PC-9 (cell line): ENCODE results near the gene EFCAB11. TPM values are rescaled to one million over a fixed set of nuclear protein-coding genes. Genes with fewer than 3 reads are reported as not detected.

ENCODE experiments used
- BruUV-seq: library from RNA; stranded (reverse); fragments of 400-500 nt; replicated peaks from 2 replicates; lab custom pipeline; 2021; lab: Mats Ljungman, UMichigan
- CTCF ChIA-PET: fragments of 300-600 bp; sonication (Branson Sonifier 250); formaldehyde crosslinking; loops from one replicate; lab custom pipeline; 2022; ENCODE audit warnings: antibody characterized with exemption; lab: Charles Lee
- POLR2A ChIA-PET: fragments of 300-600 bp; sonication (Branson Sonifier 250); formaldehyde crosslinking; loops from one replicate; lab custom pipeline; 2022; ENCODE audit warnings: antibody characterized with exemption; ENCODE audit not compliant: unreplicated experiment; lab: Charles Lee
- DNase-seq, 2 experiments: peaks; one replicate each; pipeline versions ENCODE4 v3.0.0 to v3.0.0-alpha.2; 2015 to 2022; ENCODE audit warnings: mixed read lengths in 1 of 2
- H2AFZ ChIP-seq: fragments of 200-600 bp; sonication (generic); 2 replicates; pipeline ENCODE4 v1.8.1; 2017; ENCODE audit warnings: antibody characterized with exemption
- H3F3A ChIP-seq: fragments of 200-600 bp; sonication (generic); 2 replicates; pipeline ENCODE4 v1.8.1; 2017; ENCODE audit warnings: antibody characterized with exemption, mild to moderate bottlenecking, low read depth; ENCODE audit not compliant: insufficient read depth
- H3K27ac ChIP-seq: fragments of 200-600 bp; sonication (generic); 2 replicates; pipeline ENCODE4 v1.6.1; 2016; ENCODE audit warnings: mixed run types
- H3K27me3 ChIP-seq: fragments of 200-600 bp; sonication (generic); 2 replicates; pipeline ENCODE4 v1.6.1; 2016; ENCODE audit warnings: low read depth, mixed run types; ENCODE audit not compliant: insufficient read depth
- H3K36me3 ChIP-seq: fragments of 200-600 bp; sonication (generic); 2 replicates; pipeline ENCODE4 v1.6.1; 2016; ENCODE audit warnings: low read depth, mixed run types
- H3K4me1 ChIP-seq: fragments of 200-600 bp; sonication (generic); replicated peaks from 2 replicates; pipeline ENCODE4 v1.6.1; 2016; ENCODE audit warnings: mixed run types; ENCODE audit not compliant: insufficient read depth
- H3K4me2 ChIP-seq: fragments of 200-600 bp; sonication (generic); 2 replicates; pipeline ENCODE4 v1.6.1; 2017; ENCODE audit warnings: mixed run types
- H3K4me3 ChIP-seq: fragments of 200-600 bp; sonication (generic); 2 replicates; pipeline ENCODE4 v1.6.1; 2016; ENCODE audit warnings: mixed run types
- H3K79me2 ChIP-seq: fragments of 200-600 bp; sonication (generic); 2 replicates; pipeline ENCODE4 v1.6.1; 2017; ENCODE audit warnings: low read depth, mixed run types
- H3K9me2 ChIP-seq: fragments of 200-600 bp; sonication (generic); 2 replicates; pipeline ENCODE4 v1.8.1; 2017; ENCODE audit warnings: mild to moderate bottlenecking; ENCODE audit not compliant: insufficient read depth
- H3K9me3 ChIP-seq: fragments of 200-600 bp; sonication (generic); 2 replicates; pipeline ENCODE4 v1.8.1; 2016; ENCODE audit warnings: low read depth; ENCODE audit not compliant: insufficient read depth
- H4K20me1 ChIP-seq: fragments of 200-600 bp; sonication (generic); 2 replicates; pipeline ENCODE4 v1.8.1; 2017; ENCODE audit not compliant: insufficient read depth
- EZH2 ChIP-seq: fragments of 200-600 bp; sonication (generic); IDR thresholded peaks from 2 replicates; pipeline ENCODE4 v1.8.0; 2017; ENCODE audit warnings: antibody characterized with exemption, low read depth
- intact Hi-C: fragments of 100-400 bp; cut with micrococcal nuclease; formaldehyde crosslinking; loops from one replicate; pipeline ENCODE4 v1.10.0; 2022; ENCODE audit not compliant: unreplicated experiment
- total RNA-seq: library from RNA; stranded (reverse); gene quantifications from 2 replicates; pipeline ENCODE4 v1.2.3, GENCODE V29; 2021
- TF ChIP-seq, protein P1 (sequence below): fragments of 200-600 bp; sonication (generic); conservative IDR thresholded peaks from 2 replicates; pipeline ENCODE4 v1.6.1; 2017; ENCODE audit warnings: mixed run types, antibody characterized with exemption, mild to moderate bottlenecking, moderate library complexity

Gene EFCAB11
- total RNA-seq, 1 experiment from 2014 or later = 8.4 TPM

DNA sequence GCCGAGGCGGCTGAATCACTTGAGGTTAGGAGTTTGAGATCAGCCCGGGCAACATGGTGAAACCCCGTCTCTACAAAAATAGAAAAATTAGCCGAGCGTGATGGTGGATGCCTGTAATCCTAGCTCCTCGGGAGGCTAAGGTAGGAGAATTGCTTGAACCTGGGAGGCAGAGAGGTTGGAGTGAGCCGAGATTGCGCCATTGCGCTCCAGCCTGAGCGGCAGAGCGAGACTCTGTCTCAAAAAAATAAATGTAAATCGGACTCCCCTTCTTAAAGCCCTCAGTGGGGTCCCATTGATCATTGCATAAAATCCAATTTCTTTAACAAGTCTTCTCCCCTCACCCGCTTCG is 2.1 kb upstream of the EFCAB11 start:
- Histone ChIP-seq H3K79me2 (peaks cover 21% of the 10 kb centered on the region), H3K9me3 (no peaks in the 10 kb centered on the region), H4K20me1 (no peaks in the 10 kb centered on the region), H3K4me1 (peaks cover 20% of the 10 kb centered on the region; the same call in 1 of the 2 replicates), H3K27me3 (no peaks in the 10 kb centered on the region), H3K4me2 (peak overlapping the region; percentile 80), H2AFZ (peak overlapping the region; percentile 80), H3K4me3 (peak overlapping the region; percentile 66), H3K9me2 (no peaks in the 10 kb centered on the region), H3F3A (peaks cover 9% of the 10 kb centered on the region; the same call in 1 of the 2 replicates), H3K36me3 (no peaks in the 10 kb centered on the region), H3K27ac (peak overlapping the region; percentile 67)
- CTCF ChIA-PET = no interaction called here
- intact Hi-C loops = loop anchor here (10.0 kb wide), 1 partner anchor 798 kb away; no protein-coding TSS in a partner anchor
- DNase-seq = no peak
- POLR2A ChIA-PET = no interaction called here
- BruUV-seq = TSS peak; percentile 66
- TF ChIP-seq, protein P1, sequence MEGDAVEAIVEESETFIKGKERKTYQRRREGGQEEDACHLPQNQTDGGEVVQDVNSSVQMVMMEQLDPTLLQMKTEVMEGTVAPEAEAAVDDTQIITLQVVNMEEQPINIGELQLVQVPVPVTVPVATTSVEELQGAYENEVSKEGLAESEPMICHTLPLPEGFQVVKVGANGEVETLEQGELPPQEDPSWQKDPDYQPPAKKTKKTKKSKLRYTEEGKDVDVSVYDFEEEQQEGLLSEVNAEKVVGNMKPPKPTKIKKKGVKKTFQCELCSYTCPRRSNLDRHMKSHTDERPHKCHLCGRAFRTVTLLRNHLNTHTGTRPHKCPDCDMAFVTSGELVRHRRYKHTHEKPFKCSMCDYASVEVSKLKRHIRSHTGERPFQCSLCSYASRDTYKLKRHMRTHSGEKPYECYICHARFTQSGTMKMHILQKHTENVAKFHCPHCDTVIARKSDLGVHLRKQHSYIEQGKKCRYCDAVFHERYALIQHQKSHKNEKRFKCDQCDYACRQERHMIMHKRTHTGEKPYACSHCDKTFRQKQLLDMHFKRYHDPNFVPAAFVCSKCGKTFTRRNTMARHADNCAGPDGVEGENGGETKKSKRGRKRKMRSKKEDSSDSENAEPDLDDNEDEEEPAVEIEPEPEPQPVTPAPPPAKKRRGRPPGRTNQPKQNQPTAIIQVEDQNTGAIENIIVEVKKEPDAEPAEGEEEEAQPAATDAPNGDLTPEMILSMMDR = no peak
- no peak for TF ChIP-seq EZH2

DNA sequence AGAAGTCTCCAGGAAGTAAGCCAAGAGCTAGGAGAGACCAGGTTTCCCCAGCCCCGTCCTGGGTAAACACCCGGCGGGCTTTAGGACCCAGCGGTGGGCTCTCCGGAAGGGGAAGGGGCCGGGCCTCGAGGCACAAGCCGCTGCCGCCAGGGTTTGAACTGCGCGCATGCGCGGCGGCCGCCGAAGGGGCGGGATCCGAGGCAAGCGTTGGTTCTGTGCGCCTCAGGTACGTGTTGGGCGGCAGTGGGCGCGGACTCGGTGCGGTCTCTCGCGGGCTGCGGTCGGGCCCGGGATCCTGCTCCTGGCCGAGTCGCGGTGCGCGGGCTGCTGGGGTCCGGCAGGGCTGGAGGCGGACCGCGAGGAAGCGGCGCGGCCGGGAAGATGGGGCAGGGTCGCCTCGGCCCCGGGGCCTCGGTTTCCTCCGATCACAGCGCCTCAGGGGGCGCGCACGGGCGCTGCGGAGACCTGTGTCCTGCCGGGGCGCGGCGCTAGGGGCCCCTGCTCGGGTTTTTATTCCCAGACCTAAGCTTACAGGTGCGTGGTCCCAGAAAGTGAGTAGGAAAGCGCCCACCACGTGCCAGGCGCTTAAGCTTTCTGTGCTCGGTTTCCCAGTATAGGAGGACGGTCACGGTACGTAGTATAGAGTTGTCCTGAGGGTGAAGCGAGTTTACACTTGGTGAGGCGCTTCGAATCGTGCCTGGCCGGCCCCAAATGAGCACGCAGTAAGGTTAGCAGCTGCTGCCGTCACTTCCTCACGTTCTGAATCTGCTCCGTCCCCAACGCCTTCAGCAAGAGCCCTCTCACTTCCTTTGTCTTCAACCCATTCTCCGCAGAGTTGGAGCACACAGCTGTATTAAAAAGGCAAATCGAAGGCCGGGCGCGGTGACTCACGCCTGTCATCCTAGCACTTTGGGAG is 1.5 kb upstream of the EFCAB11 start, which contains the start of gene TDP1:
TSS of gene TDP1 (plus strand) at position 183 of the 916 bp plus-strand sequence. CDS start 7,188 bp downstream, outside the sequence.
- Histone ChIP-seq H3K4me1 (peaks cover 20% of the 10 kb centered on the region; the same call in 1 of the 2 replicates), H3K79me2 (peaks cover 21% of the 10 kb centered on the region), H3F3A (peaks cover 9% of the 10 kb centered on the region; the same call in 1 of the 2 replicates), H3K9me2 (no peaks in the 10 kb centered on the region), H3K4me3 (peak within 1 kb of the TSS; percentile 66), H4K20me1 (no peaks in the 10 kb centered on the region), H3K27ac (peak within 1 kb of the TSS; percentile 67), H3K4me2 (peak within 1 kb of the TSS; percentile 80), H3K36me3 (no peaks in the 10 kb centered on the region), H3K9me3 (no peaks in the 10 kb centered on the region), H2AFZ (peak within 1 kb of the TSS; percentile 80), H3K27me3 (no peaks in the 10 kb centered on the region)
- BruUV-seq = no TSS peak
- ChIA-PET POLR2A (interaction anchor here (0.9 kb wide), 1 partner anchor 1462 kb away, joined by 6 read pairs; no protein-coding TSS in a partner anchor), CTCF (no interaction called here)
- peak; percentile 81 to 83 for DNase-seq
- TF ChIP-seq, protein P1 = no peak; the same call in 1 of the 2 replicates
- TF ChIP-seq EZH2 = no peak
- intact Hi-C loops = loop anchor here (10.0 kb wide), 1 partner anchor 799 kb away; no protein-coding TSS in a partner anchor

DNA sequence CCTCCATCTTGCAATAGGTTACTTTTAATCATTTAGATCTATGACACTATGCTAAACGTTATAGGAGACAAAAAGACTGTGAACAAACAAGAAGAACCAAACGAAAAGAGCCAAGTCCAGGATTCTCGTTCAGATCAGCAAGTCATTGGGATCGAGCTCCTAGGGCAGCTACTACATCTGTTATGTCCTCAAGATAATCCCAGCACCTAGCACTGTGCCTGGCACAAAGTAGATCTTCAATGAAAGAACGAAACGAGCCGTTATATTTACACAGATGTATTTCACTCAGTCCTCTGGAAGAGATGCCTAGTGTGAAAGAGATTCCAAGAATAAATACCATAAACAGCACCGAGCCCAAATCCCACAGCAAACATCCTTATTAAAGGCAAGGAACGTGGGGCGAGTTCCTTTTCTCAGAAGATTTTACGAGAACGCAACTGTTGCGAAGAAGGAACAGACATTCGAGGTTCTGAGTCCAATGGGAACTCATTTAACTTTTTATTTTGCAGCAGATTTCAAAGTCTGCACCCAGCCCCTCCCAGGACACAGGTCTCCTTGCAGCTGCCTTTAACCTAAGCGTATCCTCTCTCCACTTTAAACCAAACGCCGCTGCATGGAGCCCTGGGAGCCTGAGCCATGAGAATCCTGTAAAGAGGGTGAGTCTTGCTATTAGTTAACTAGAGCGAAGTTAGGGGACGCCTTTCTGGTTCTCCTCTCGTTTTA is 653 bp upstream of the EFCAB11 start:
- no TSS peak for BruUV-seq
- H3F3A ChIP-seq = peaks cover 9% of the 10 kb centered on the region; the same call in 1 of the 2 replicates
- H3K36me3 ChIP-seq = no peaks in the 10 kb centered on the region
- peak overlapping the region; percentile 80 for H3K4me2 ChIP-seq
- H3K4me1 ChIP-seq = peaks cover 20% of the 10 kb centered on the region; the same call in 1 of the 2 replicates
- DNase-seq = peak in 1 of 2 experiments; percentile 0
- peaks cover 21% of the 10 kb centered on the region for H3K79me2 ChIP-seq
- no peak overlapping the region for H3K27ac ChIP-seq
- H3K27me3 ChIP-seq = no peaks in the 10 kb centered on the region
- H3K4me3 ChIP-seq = peak overlapping the region; percentile 66
- ChIA-PET CTCF (interaction anchor here (1.0 kb wide), 1 partner anchor 281 kb away, joined by 4 read pairs; no protein-coding TSS in a partner anchor), POLR2A (no interaction called here)
- H4K20me1 ChIP-seq = no peaks in the 10 kb centered on the region
- TF ChIP-seq, protein P1 = no peak
- TF ChIP-seq EZH2 = no peak
- H3K9me2 ChIP-seq = no peaks in the 10 kb centered on the region
- H2AFZ ChIP-seq = peak overlapping the region; percentile 80
- intact Hi-C loops = loop anchor here (10.0 kb wide), 1 partner anchor 800 kb away; no protein-coding TSS in a partner anchor
- H3K9me3 ChIP-seq = no peaks in the 10 kb centered on the region
